IMR-90 (cell line): ENCODE data around the gene PTPN21. TPM values are rescaled to one million over a fixed set of nuclear protein-coding genes. Genes with fewer than 3 reads are reported as not detected.

Experiments used
- ATAC-seq: fragments of 200-7000 bp; cut with Tn5 transposase; 2 replicates; pipeline ENCODE4 v1.9.1; 2020; ENCODE audit warnings: low read depth, mild to moderate bottlenecking, moderate library complexity
- BruUV-seq: library from RNA; stranded (reverse); fragments of 400-500 nt; replicated peaks from 2 replicates; lab custom pipeline; 2021; lab: Mats Ljungman, UMichigan
- CTCF ChIA-PET: fragments of 300-600 bp; formaldehyde crosslinking; extraction: SDS; loops from one replicate; lab custom pipeline; 2021; ENCODE audit warnings: antibody characterized with exemption; lab: Yijun Ruan, JAX
- POLR2A ChIA-PET: fragments of 300-600 bp; sonication (Branson Sonifier 250); formaldehyde crosslinking; loops from one replicate; lab custom pipeline; 2022; ENCODE audit warnings: antibody characterized with exemption; ENCODE audit not compliant: unreplicated experiment; lab: Charles Lee
- DNase-seq: peaks from one replicate; pipeline ENCODE4 v3.0.0; 2013
- H2AFZ ChIP-seq: replicated peaks from 2 replicates; pipeline ENCODE3; 2013; ENCODE audit warnings: low read length, mild to moderate bottlenecking; ENCODE audit not compliant: poor library complexity
- H2AK5ac ChIP-seq: 2 replicates; pipeline ENCODE4 v1.6.1; 2013; ENCODE audit warnings: low read depth, low read length, inconsistent platforms
- H2AK9ac ChIP-seq: replicated peaks from 2 replicates; pipeline ENCODE3; 2013; ENCODE audit warnings: mild to moderate bottlenecking, low read depth, low read length, moderate library complexity; ENCODE audit not compliant: poor library complexity
- H2BK120ac ChIP-seq: 2 replicates; pipeline ENCODE4 v1.6.1; 2013; ENCODE audit warnings: low read depth, low read length, inconsistent platforms
- H2BK15ac ChIP-seq: 3 replicates; pipeline ENCODE4 v1.6.1; 2013; ENCODE audit warnings: low read depth, low read length, inconsistent platforms
- H2BK20ac ChIP-seq: 2 replicates; pipeline ENCODE4 v1.6.1; 2013; ENCODE audit warnings: low read depth, mild to moderate bottlenecking, inconsistent platforms, low read length, moderate library complexity
- H2BK5ac ChIP-seq: 2 replicates; pipeline ENCODE4 v1.6.1; 2013; ENCODE audit warnings: mild to moderate bottlenecking, low read depth, low read length, inconsistent platforms; ENCODE audit not compliant: poor library complexity, severe bottlenecking
- H3K14ac ChIP-seq: replicated peaks from 2 replicates; pipeline ENCODE4 v1.6.1; 2013; ENCODE audit warnings: low read depth, low read length, inconsistent platforms
- H3K18ac ChIP-seq: 2 replicates; pipeline ENCODE4 v1.6.1; 2013; ENCODE audit warnings: low read depth, low read length, control low read depth
- H3K23ac ChIP-seq: 2 replicates; pipeline ENCODE4 v1.6.1; 2013; ENCODE audit warnings: low read depth, low read length, inconsistent platforms
- H3K27ac ChIP-seq: 2 replicates; pipeline ENCODE4 v1.5.1; 2013; ENCODE audit warnings: mild to moderate bottlenecking, control low read depth, low read length; ENCODE audit not compliant: insufficient read depth
- H3K27me3 ChIP-seq: 2 replicates; pipeline ENCODE4 v1.6.1; 2013; ENCODE audit warnings: low read length; ENCODE audit not compliant: control insufficient read depth, insufficient read depth
- H3K36me3 ChIP-seq: 2 replicates; pipeline ENCODE4 v1.6.1; 2013; ENCODE audit warnings: low read length, mixed read lengths; ENCODE audit not compliant: control insufficient read depth, insufficient read depth
- H3K4ac ChIP-seq: 2 replicates; pipeline ENCODE4 v1.6.1; 2013; ENCODE audit warnings: low read depth, low read length, inconsistent platforms
- H3K4me1 ChIP-seq: 2 replicates; pipeline ENCODE4 v1.6.1; 2013; ENCODE audit warnings: low read length, mixed read lengths; ENCODE audit not compliant: control insufficient read depth, insufficient read depth
- H3K4me2 ChIP-seq: 2 replicates; pipeline ENCODE4 v1.6.1; 2013; ENCODE audit warnings: low read depth, mild to moderate bottlenecking, control low read depth, low read length, moderate library complexity
- H3K4me3 ChIP-seq: 2 replicates; pipeline ENCODE4 v1.5.1; 2013; ENCODE audit warnings: low read depth, mild to moderate bottlenecking, control low read depth, low read length, moderate library complexity; ENCODE audit not compliant: insufficient read depth
- H3K56ac ChIP-seq: 2 replicates; pipeline ENCODE4 v1.6.1; 2013; ENCODE audit warnings: low read length, inconsistent platforms; ENCODE audit not compliant: insufficient read depth; ENCODE audit errors: extremely low read depth
- H3K79me1 ChIP-seq, 2 experiments: 2 replicates each; pipeline ENCODE4 v1.6.1; 2013; ENCODE audit warnings: low read length in 2 of 2, inconsistent platforms in 1 of 2, low read depth in 1 of 2
- H3K9ac ChIP-seq: 2 replicates; pipeline ENCODE4 v1.6.1; 2013; ENCODE audit warnings: low read depth, low read length, control low read depth
- H3K9me1 ChIP-seq: 2 replicates; pipeline ENCODE4 v1.6.1; 2013; ENCODE audit warnings: low read length, inconsistent platforms; ENCODE audit not compliant: insufficient read depth
- H3K9me3 ChIP-seq: 2 replicates; pipeline ENCODE4 v1.6.1; 2013; ENCODE audit warnings: low read length; ENCODE audit not compliant: control insufficient read depth, insufficient read depth
- H4K20me1 ChIP-seq: 2 replicates; pipeline ENCODE4 v1.6.1; 2013; ENCODE audit warnings: low read length, inconsistent platforms; ENCODE audit not compliant: insufficient read depth
- H4K5ac ChIP-seq: 2 replicates; pipeline ENCODE4 v1.6.1; 2013; ENCODE audit warnings: mild to moderate bottlenecking, low read depth, low read length, control low read depth
- H4K8ac ChIP-seq, 2 experiments: 2 replicates each; pipeline ENCODE4 v1.6.1; 2013; ENCODE audit warnings: low read depth in 2 of 2, low read length in 2 of 2, control low read depth in 1 of 2, inconsistent platforms in 1 of 2
- H4K91ac ChIP-seq: 2 replicates; pipeline ENCODE4 v1.6.1; 2013; ENCODE audit warnings: low read depth, low read length, inconsistent platforms; ENCODE audit not compliant: insufficient read depth
- CTCF ChIP-seq: conservative IDR thresholded peaks from 2 replicates; pipeline ENCODE4 v1.5.1; 2012; ENCODE audit warnings: mild to moderate bottlenecking, low read depth, low read length, improper control_type of control experiment
- RAD21 ChIP-seq: IDR thresholded peaks from 2 replicates; pipeline ENCODE4 v1.6.1; 2012; ENCODE audit warnings: low read length, improper control_type of control experiment
- RFX5 ChIP-seq: IDR thresholded peaks from 2 replicates; pipeline ENCODE4 v1.8.0; 2012; ENCODE audit warnings: low read depth, mild to moderate bottlenecking, low read length, moderate library complexity
- SMC3 ChIP-seq: fragments of 150-350 bp; IDR thresholded peaks from 2 replicates; pipeline ENCODE4 v1.6.1; 2016; ENCODE audit warnings: low read depth, mild to moderate bottlenecking, antibody characterized with exemption, low read length, moderate library complexity
- WGBS, 2 experiments: methylation state at CpG; one replicate each; pipeline versions ENCODE4 v1.1.5 to v1.1.7; 2013; ENCODE audit warnings: missing lambda C conversion rate in 2 of 2; ENCODE audit not compliant: insufficient read length in 1 of 2; ENCODE audit errors: extremely low coverage in 2 of 2; 5-methylcytosine and 5-hydroxymethylcytosine counted together
- dilution Hi-C: fragments of 300-500 bp; cut with HindIII; formaldehyde crosslinking; loops from one replicate; pipeline ENCODE4 v1.14.3; 2018; ENCODE audit warnings: low sequenced_read_pairs; ENCODE audit not compliant: unreplicated experiment
- in situ Hi-C: fragments of 300-500 bp; cut with MboI; formaldehyde crosslinking; loops from 3 replicates; pipeline ENCODE4 v1.14.3; 2019; ENCODE audit warnings: low sequenced_read_pairs, inconsistent platforms, mixed read lengths
- intact Hi-C: fragments of 100-400 bp; cut with micrococcal nuclease; formaldehyde crosslinking; loops from 2 replicates; pipeline ENCODE4 v1.10.0; 2022
- polyA plus RNA-seq, 3 experiments: library from polyadenylated mRNA; depleted of rRNA; stranded (reverse); fragments of >200 nt; gene quantifications; 2 replicates each; pipeline ENCODE4 v1.2.3, GENCODE V29; 2012; ENCODE audit warnings: low replicate concordance in 1 of 3
- total RNA-seq: library from RNA; depleted of rRNA; stranded (reverse); fragments of >200 nt; gene quantifications from 2 replicates; pipeline ENCODE4 v1.2.3, GENCODE V29; 2012

Gene PTPN21
- total and polyA plus RNA-seq, 2 of the 4 experiments (the other 2 are of a cell fraction): 10.4 to 10.7 TPM

DNA sequence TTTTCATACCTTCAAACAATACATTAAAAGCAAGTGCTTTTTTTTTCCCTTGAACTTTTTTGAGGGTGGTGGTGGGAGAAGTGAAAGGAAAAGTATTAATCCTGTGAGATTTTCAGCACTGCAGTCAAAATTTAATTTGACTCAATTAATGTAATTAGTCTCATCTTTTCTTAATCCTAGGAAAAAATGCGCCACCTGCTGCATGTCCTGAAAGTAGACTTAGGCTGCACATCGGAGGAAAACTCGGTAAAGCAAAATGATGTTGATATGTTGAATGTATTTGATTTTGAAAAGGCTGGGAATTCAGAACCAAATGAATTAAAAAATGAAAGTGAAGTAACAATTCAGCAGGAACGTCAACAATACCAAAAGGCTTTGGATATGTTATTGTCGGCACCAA, 117.1 kb downstream of the PTPN21 start:
- intact Hi-C loops: loop anchor here (5.0 kb wide), 1 partner anchor 250 kb away; no protein-coding TSS in a partner anchor

More for the DNA sequence above, 117.1 kb downstream of the PTPN21 start:
- no peaks in the 10 kb centered on the region for H3K27me3 ChIP-seq
- no peak for ATAC-seq
- H3K4ac ChIP-seq: no peak overlapping the region
- H3K9me3 ChIP-seq: no peaks in the 10 kb centered on the region
- H2BK15ac ChIP-seq: no peak overlapping the region
- no peak overlapping the region for H2AFZ ChIP-seq
- H3K9ac ChIP-seq: no peak overlapping the region
- H2BK5ac ChIP-seq: no peak overlapping the region
- H3K4me1 ChIP-seq: no peaks in the 10 kb centered on the region
- H3K4me2 ChIP-seq: no peak overlapping the region
- H3K4me3 ChIP-seq: no peak overlapping the region
- ChIA-PET POLR2A (no interaction called here), CTCF (interaction anchor here (1.1 kb wide), 1 partner anchor 26 kb away, joined by 3 read pairs; no protein-coding TSS in a partner anchor)
- in situ Hi-C loops (no loop called here), dilution Hi-C loops (no loop called here)
- no peak overlapping the region for H3K27ac ChIP-seq
- no CpG with 5 or more reads among the region's 5 CpGs for WGBS, 2 experiments
- H2AK9ac ChIP-seq: no peak overlapping the region
- no peak overlapping the region for H2BK120ac ChIP-seq
- H2AK5ac ChIP-seq: no peak overlapping the region
- H3K9me1 ChIP-seq: no peaks in the 10 kb centered on the region
- no peak for DNase-seq
- H3K14ac ChIP-seq: no peak overlapping the region
- TSS peak; percentile 45 for BruUV-seq
- H2BK20ac ChIP-seq: no peak overlapping the region
- TF ChIP-seq RAD21 (0 out of 2 replicates have a peak, but pooled peaks have one; percentile 21), SMC3 (peak; percentile 17; the same call in 1 of the 2 replicates), RFX5 (no peak), CTCF (peak; percentile 32; the same call in 1 of the 2 replicates)
- H3K23ac ChIP-seq: no peak overlapping the region
- peaks cover 18% of the 10 kb centered on the region for H3K36me3 ChIP-seq
- no peaks in the 10 kb centered on the region; a peak in 1 of 4 replicates for H3K79me1 ChIP-seq
- H4K20me1 ChIP-seq: no peaks in the 10 kb centered on the region
- no peak overlapping the region for H3K56ac ChIP-seq
- H4K8ac ChIP-seq: no peak overlapping the region
- H3K18ac ChIP-seq: no peak overlapping the region
- H4K5ac ChIP-seq: no peak overlapping the region
- H4K91ac ChIP-seq: no peak overlapping the region
